Smooth muscle cell (in vitro differentiated cells): ENCODE data around the gene WDFY1. TPM values are rescaled to one million over a fixed set of nuclear protein-coding genes. Genes with fewer than 3 reads are reported as not detected.

Source experiments
- DNase-seq: peaks from one replicate; lab custom pipeline; 2025; ENCODE audit not compliant: unreplicated experiment; lab: John Stamatoyannopoulos, UW
- H2AFZ ChIP-seq: fragments of 200-600 bp; sonication (generic); 2 replicates; pipeline ENCODE4 v1.6.0; 2016; ENCODE audit warnings: antibody characterized with exemption, low read depth, mild to moderate bottlenecking
- H3F3A ChIP-seq: fragments of 200-600 bp; sonication (generic); 2 replicates; pipeline ENCODE4 v1.6.0; 2017; ENCODE audit warnings: antibody characterized with exemption, low read depth
- H3K27ac ChIP-seq: fragments of 200-600 bp; sonication (generic); 2 replicates; pipeline ENCODE4 v1.5.1; 2016; ENCODE audit warnings: low read depth, mild to moderate bottlenecking
- H3K27me3 ChIP-seq: fragments of 200-600 bp; sonication (generic); 2 replicates; pipeline ENCODE4 v1.6.1; 2016; ENCODE audit warnings: low read depth, mild to moderate bottlenecking
- H3K36me3 ChIP-seq: fragments of 200-600 bp; sonication (generic); 2 replicates; pipeline ENCODE4 v1.5.1; 2016; ENCODE audit warnings: low read depth
- H3K4me1 ChIP-seq: fragments of 200-600 bp; sonication (generic); 2 replicates; pipeline ENCODE4 v1.5.1; 2016; ENCODE audit warnings: low read depth
- H3K4me2 ChIP-seq: fragments of 200-600 bp; sonication (generic); 2 replicates; pipeline ENCODE4 v1.6.0; 2016; ENCODE audit warnings: mild to moderate bottlenecking
- H3K4me3 ChIP-seq: fragments of 200-600 bp; sonication (generic); 2 replicates; pipeline ENCODE4 v1.5.1; 2016; ENCODE audit warnings: mild to moderate bottlenecking
- H3K79me2 ChIP-seq: fragments of 200-600 bp; sonication (generic); 2 replicates; pipeline ENCODE4 v1.6.0; 2016; ENCODE audit warnings: low read depth, mild to moderate bottlenecking
- H3K9ac ChIP-seq: fragments of 200-600 bp; sonication (generic); 2 replicates; pipeline ENCODE4 v1.6.0; 2016; ENCODE audit warnings: low read depth
- H3K9me3 ChIP-seq: fragments of 200-600 bp; sonication (generic); replicated peaks from 2 replicates; pipeline ENCODE4 v1.5.1; 2016; ENCODE audit warnings: low read depth
- H4K20me1 ChIP-seq: fragments of 200-600 bp; sonication (generic); 2 replicates; pipeline ENCODE4 v1.6.0; 2016; ENCODE audit warnings: low read depth
- WGBS: methylation state at CpG from one replicate; pipeline ENCODE4 v1.1.7; 2016; ENCODE audit warnings: low lambda C conversion rate; 5-methylcytosine and 5-hydroxymethylcytosine counted together
- polyA plus RNA-seq: library from polyadenylated mRNA; unstranded; fragments of >200 nt; fragmentation: Nextera tagmentation; extraction: Ambion mirVana; gene quantifications from 2 replicates; pipeline ENCODE4 v1.2.1, GENCODE V29; 2016
- total RNA-seq: library from RNA; depleted of rRNA; stranded (reverse); fragments of >200 nt; gene quantifications from 2 replicates; pipeline ENCODE4 v1.2.3, GENCODE V29; 2014
- TF ChIP-seq, protein P1 (sequence below): fragments of 200-600 bp; sonication (generic); IDR thresholded peaks from 2 replicates; pipeline ENCODE4 v1.5.1; 2017; ENCODE audit warnings: borderline replicate concordance, mild to moderate bottlenecking, antibody characterized with exemption; ENCODE audit not compliant: insufficient read depth, poor library complexity, severe bottlenecking

Gene WDFY1
- total and polyA plus RNA-seq, 2 experiments from 2014 or later: 31.6 to 58.6 TPM

DNA sequence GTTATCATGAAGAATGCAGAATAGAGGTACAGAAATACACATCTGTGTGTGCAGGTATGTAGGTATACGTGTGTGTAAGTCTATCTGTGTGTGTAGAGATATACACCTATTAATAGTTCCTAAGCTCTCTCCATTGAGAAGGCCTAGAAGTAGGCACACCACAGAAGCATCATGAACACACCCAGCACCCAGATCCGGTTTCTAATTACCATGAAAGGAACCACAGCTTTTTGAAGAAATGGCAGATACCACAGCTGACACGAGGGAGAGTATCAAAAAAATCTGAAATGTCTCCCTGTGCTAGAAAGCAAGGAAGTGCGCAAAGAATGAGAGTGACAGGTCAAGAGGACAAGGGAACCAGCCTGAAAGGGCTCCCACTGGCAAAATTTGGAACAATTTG, 80.0 kb downstream of the WDFY1 start:
- WGBS: 96% methylated on average over 4 of the region's 4 CpGs
- H3K4me2 ChIP-seq: no peak overlapping the region
- no peaks in the 10 kb centered on the region for H3K36me3 ChIP-seq
- DNase-seq: no peak
- no peaks in the 10 kb centered on the region for H3K9me3 ChIP-seq
- H3K4me3 ChIP-seq: no peak overlapping the region
- H4K20me1 ChIP-seq: no peaks in the 10 kb centered on the region
- H3K27ac ChIP-seq: no peak overlapping the region
- peaks cover 5% of the 10 kb centered on the region for H3F3A ChIP-seq
- H3K79me2 ChIP-seq: no peaks in the 10 kb centered on the region
- H3K4me1 ChIP-seq: no peaks in the 10 kb centered on the region
- H3K9ac ChIP-seq: no peak overlapping the region
- H3K27me3 ChIP-seq: no peaks in the 10 kb centered on the region
- H2AFZ ChIP-seq: no peak overlapping the region
- TF ChIP-seq, protein P1, sequence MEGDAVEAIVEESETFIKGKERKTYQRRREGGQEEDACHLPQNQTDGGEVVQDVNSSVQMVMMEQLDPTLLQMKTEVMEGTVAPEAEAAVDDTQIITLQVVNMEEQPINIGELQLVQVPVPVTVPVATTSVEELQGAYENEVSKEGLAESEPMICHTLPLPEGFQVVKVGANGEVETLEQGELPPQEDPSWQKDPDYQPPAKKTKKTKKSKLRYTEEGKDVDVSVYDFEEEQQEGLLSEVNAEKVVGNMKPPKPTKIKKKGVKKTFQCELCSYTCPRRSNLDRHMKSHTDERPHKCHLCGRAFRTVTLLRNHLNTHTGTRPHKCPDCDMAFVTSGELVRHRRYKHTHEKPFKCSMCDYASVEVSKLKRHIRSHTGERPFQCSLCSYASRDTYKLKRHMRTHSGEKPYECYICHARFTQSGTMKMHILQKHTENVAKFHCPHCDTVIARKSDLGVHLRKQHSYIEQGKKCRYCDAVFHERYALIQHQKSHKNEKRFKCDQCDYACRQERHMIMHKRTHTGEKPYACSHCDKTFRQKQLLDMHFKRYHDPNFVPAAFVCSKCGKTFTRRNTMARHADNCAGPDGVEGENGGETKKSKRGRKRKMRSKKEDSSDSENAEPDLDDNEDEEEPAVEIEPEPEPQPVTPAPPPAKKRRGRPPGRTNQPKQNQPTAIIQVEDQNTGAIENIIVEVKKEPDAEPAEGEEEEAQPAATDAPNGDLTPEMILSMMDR: no peak

DNA sequence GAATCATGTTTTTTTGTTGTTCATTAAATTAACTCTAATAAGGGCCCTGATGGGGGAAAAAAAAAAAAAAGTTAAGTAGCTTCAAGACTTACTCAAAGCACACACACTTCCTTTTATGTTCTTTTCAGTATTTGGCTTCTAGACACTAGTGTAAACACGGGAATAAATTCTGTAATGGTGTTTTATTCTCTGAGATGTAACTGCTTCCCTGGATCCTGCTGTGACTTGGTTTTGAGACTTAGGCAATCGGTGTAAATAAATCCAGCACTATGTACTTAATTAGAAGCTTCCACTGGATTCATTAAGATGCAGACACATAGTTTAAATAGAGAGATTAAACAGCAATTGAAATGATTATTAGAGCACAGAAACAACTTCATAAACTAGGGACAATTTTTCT, 81.6 kb downstream of the WDFY1 start:
- TF ChIP-seq, protein P1: no peak
- WGBS: 85% methylated on average over 2 of the region's 2 CpGs
- Histone ChIP-seq H3K27ac (no peak overlapping the region), H3K79me2 (no peaks in the 10 kb centered on the region), H3K36me3 (no peaks in the 10 kb centered on the region), H3K9ac (no peak overlapping the region), H3F3A (peaks cover 5% of the 10 kb centered on the region), H4K20me1 (no peaks in the 10 kb centered on the region), H3K4me1 (peaks cover 5% of the 10 kb centered on the region), H3K9me3 (no peaks in the 10 kb centered on the region), H3K27me3 (no peaks in the 10 kb centered on the region), H2AFZ (no peak overlapping the region), H3K4me3 (no peak overlapping the region), H3K4me2 (no peak overlapping the region)
- no peak for DNase-seq

DNA sequence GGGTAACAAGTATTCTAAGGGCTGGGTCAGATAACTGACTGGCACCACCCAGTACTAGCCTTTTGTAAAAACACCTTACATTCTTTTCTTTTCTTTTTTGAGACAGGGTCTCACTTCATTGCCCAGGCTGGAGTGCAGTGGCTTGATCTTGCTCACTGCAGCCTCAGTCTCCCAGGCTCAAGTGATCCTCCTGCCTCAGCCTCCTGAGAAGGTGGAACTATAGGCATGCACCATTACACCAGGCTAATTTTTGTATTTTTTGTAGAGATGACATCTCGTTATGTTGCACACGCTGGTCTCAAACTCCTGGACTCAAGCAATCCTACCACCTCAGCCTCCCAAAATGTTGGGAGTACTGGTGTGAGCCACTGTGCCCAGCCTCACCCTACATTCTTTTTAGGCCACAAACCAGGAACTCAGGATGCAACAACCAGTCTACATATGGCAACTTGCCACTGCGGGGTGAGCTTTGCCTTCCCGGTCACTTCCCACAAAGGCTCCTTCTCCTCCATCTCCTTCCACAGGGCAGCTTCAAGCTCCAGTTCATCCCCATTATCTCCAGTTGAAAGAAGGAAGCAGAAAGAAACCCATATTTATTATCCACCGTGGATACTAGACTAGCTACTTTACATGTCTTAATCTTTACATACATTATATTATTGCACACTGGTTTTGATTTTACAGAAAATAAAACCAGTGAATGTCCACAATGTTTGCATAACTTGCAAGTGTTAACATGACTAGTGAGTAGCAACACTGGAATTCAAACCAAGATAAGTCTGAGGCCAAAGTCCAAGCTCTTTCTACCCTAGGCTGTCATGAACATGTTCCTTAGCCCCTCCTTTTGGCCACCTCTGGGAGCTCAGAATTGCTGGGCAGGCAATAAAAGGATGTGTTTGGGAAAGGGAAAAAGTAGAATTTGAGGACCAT, 84.1 kb downstream of the WDFY1 start:
- TF ChIP-seq, protein P1: no peak
- peak overlapping the region; percentile 62 for H3K4me2 ChIP-seq

DNA sequence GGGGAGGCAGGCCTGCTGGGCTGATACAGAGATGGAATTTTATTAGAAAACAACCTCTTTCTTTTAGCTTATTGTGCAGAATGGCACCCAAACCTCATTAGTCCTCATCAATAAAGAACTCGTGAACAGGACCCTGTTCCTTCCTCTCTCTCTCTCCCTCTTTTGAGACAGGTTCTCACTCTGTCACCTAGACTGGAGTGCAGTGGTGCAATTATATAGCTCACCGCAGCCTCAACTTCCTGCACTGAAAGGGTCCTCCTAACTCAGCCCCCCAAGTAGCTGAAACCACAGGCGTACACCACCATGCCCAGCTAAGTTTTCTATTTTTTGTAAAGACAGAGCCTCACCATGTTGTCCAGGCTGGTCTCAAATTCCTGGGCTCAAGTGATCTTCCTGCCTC, 86.1 kb downstream of the WDFY1 start:
- Histone ChIP-seq H3K9me3 (no peaks in the 10 kb centered on the region), H3K9ac (no peak overlapping the region), H2AFZ (no peak overlapping the region), H3K27ac (no peak overlapping the region), H3K4me2 (no peak overlapping the region), H4K20me1 (no peaks in the 10 kb centered on the region), H3K79me2 (no peaks in the 10 kb centered on the region), H3K4me3 (no peak overlapping the region), H3K27me3 (no peaks in the 10 kb centered on the region), H3K36me3 (no peaks in the 10 kb centered on the region), H3K4me1 (peaks cover 5% of the 10 kb centered on the region), H3F3A (peaks cover 5% of the 10 kb centered on the region)
- TF ChIP-seq, protein P1: no peak
- WGBS: 95% methylated on average over 3 of the region's 3 CpGs
- DNase-seq: no peak

More for the DNA sequence above, 84.1 kb downstream of the WDFY1 start:
- no peak overlapping the region for H2AFZ ChIP-seq
- H3K27me3 ChIP-seq: no peaks in the 10 kb centered on the region
- H4K20me1 ChIP-seq: no peaks in the 10 kb centered on the region
- H3K27ac ChIP-seq: peak overlapping the region; percentile 58
- peaks cover 5% of the 10 kb centered on the region for H3F3A ChIP-seq
- no peak for DNase-seq
- H3K4me3 ChIP-seq: no peak overlapping the region
- WGBS: 53% methylated on average over 5 of the region's 5 CpGs
- H3K9ac ChIP-seq: no peak overlapping the region
- no peaks in the 10 kb centered on the region for H3K36me3 ChIP-seq
- H3K79me2 ChIP-seq: no peaks in the 10 kb centered on the region
- peaks cover 5% of the 10 kb centered on the region for H3K4me1 ChIP-seq
- no peaks in the 10 kb centered on the region for H3K9me3 ChIP-seq
